Measurements from ENCODE around the gene PACC1. TPM values are rescaled to one million over a fixed set of nuclear protein-coding genes. Genes with fewer than 3 reads are reported as not detected.

PACC1 gene
- total RNA-seq, 2 donors from 2014 or later: 4.2 TPM; not detected in 1

DNA sequence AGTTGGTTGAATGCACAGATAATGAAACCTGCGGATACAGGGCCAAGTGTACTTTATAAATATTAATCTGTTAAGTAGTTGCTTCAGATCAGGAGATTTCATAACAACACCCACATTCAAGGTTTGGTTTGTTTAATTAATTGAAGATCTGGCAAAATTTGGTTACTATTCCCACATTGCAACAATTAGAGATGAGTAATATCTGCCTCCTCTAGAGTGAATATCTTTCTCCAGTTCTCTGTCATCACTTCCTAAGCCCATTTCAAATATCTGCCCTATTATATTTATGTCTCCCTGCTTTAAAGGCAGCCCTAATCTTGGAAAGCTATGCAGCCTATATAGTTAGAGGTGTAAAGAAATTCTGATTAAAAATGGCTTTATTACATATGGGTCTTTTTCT lies 68.1 kb downstream of the PACC1 start:
- H3K27me3 ChIP-seq: no peaks in the 10 kb centered on the region
- TF ChIP-seq POLR2A (IDR thresholded peaks at IDR 0.05): no peak
- TF ChIP-seq, protein P1, sequence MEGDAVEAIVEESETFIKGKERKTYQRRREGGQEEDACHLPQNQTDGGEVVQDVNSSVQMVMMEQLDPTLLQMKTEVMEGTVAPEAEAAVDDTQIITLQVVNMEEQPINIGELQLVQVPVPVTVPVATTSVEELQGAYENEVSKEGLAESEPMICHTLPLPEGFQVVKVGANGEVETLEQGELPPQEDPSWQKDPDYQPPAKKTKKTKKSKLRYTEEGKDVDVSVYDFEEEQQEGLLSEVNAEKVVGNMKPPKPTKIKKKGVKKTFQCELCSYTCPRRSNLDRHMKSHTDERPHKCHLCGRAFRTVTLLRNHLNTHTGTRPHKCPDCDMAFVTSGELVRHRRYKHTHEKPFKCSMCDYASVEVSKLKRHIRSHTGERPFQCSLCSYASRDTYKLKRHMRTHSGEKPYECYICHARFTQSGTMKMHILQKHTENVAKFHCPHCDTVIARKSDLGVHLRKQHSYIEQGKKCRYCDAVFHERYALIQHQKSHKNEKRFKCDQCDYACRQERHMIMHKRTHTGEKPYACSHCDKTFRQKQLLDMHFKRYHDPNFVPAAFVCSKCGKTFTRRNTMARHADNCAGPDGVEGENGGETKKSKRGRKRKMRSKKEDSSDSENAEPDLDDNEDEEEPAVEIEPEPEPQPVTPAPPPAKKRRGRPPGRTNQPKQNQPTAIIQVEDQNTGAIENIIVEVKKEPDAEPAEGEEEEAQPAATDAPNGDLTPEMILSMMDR (IDR thresholded peaks at IDR 0.05): no peak
- no peak for DNase-seq
- H3K27ac ChIP-seq: no peak overlapping the region
- intact Hi-C loops (cut with DNase I): no loop called here
- WGBS, 2 donors: 72 to 77% methylated on average over 1 of the region's 1 CpG
- H3K4me1 ChIP-seq: no peaks in the 10 kb centered on the region
- no peak for ATAC-seq
- no peak overlapping the region for H3K4me3 ChIP-seq
- H3K36me3 ChIP-seq (replicated peaks in 1 of 2; ENCODE audit: insufficient read depth in 1 of 2, low read depth in 2 of 2): peaks cover 0 to 14% of the 10 kb centered on the region in 2 donors
- H3K9me3 ChIP-seq: no peaks in the 10 kb centered on the region

DNA sequence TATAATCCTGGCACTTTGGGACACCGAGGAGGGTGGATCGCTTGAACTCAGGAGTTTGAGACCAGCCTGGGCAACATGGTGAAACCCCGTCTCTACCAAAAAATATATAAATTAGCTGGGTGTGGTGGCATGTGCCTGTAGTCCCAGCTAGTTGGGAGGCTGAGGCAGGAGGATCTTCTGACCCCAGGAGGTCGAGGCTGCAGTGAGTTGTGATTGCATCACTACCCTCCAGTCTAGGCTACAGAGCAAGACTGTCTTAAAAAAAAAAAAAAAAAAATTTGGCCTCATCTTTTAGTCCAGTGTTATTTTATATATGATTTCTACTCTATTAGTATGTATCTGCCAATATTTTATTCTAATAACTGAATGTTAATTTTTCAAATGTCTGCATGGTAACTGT lies 69.8 kb downstream of the PACC1 start:
- H3K27ac ChIP-seq: no peak overlapping the region
- DNase-seq (no peak), ATAC-seq (no peak)
- H3K36me3 ChIP-seq (replicated peaks in 1 of 2; ENCODE audit: insufficient read depth in 1 of 2, low read depth in 2 of 2): peaks cover 0 to 12% of the 10 kb centered on the region in 2 donors
- 94 to 97% methylated on average over 4 of the region's 4 CpGs for WGBS, 2 donors
- intact Hi-C loops (cut with DNase I): no loop called here
- no peaks in the 10 kb centered on the region for H3K4me1 ChIP-seq
- no peak overlapping the region for H3K4me3 ChIP-seq
- TF ChIP-seq POLR2A (IDR thresholded peaks at IDR 0.05): no peak
- TF ChIP-seq, protein P1 (IDR thresholded peaks at IDR 0.05): no peak
- no peaks in the 10 kb centered on the region for H3K9me3 ChIP-seq
- no peaks in the 10 kb centered on the region for H3K27me3 ChIP-seq

DNA sequence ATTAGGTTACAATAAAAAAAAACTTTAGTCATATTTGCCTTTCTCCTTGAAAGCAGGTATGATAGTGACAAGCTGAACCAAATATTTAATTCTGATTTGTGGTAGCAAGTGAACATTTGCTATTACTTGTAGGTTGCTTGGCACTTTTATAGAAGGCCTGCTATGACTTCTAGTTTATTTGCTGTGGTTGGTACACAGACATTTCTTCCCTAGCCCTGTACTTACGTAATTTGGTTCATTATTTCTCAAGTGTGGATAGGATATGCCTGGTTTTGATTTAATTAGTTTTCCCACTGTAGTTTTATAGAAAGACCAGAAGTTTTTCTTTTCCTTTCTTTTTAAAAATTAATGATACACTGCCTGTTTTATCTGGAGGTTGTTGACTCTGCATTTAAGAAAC lies 73.6 kb downstream of the PACC1 start:
- peaks cover 0 to 8% of the 10 kb centered on the region in 2 donors for H3K36me3 ChIP-seq (replicated peaks in 1 of 2; ENCODE audit: insufficient read depth in 1 of 2, low read depth in 2 of 2)
- no peaks in the 10 kb centered on the region for H3K9me3 ChIP-seq
- ATAC-seq (no peak), DNase-seq (no peak)
- intact Hi-C loops (cut with DNase I): no loop called here
- H3K4me3 ChIP-seq: no peak overlapping the region
- H3K27ac ChIP-seq: no peak overlapping the region
- H3K4me1 ChIP-seq: no peaks in the 10 kb centered on the region
- 82 to 83% methylated on average over 1 of the region's 1 CpG for WGBS, 2 donors
- H3K27me3 ChIP-seq: no peaks in the 10 kb centered on the region
- no peak for TF ChIP-seq POLR2A (IDR thresholded peaks at IDR 0.05)
- TF ChIP-seq, protein P1 (IDR thresholded peaks at IDR 0.05): no peak

DNA sequence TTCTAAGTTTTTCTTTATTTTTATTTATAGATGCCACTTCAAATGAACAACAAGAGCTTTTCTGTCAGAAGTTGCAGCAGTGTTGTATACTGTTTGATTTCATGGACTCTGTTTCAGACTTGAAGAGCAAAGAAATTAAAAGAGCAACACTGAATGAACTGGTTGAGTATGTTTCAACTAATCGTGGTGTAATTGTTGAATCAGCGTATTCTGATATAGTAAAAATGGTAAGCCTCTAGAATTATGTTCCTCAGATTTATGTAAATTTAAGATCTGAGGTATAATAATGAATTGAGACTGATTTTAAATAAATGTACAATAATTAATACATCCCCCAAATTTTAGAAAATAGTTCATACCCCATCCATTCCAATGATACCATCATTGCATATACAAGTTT lies 85.6 kb downstream of the PACC1 start:
- no peak overlapping the region for H3K4me3 ChIP-seq
- H3K36me3 ChIP-seq (replicated peaks in 1 of 2; ENCODE audit: insufficient read depth in 1 of 2, low read depth in 2 of 2): peaks cover 0 to 4% of the 10 kb centered on the region in 2 donors
- ATAC-seq: no peak
- DNase-seq: no peak
- WGBS, 2 donors: 87 to 95% methylated on average over 2 of the region's 2 CpGs
- peaks cover 10% of the 10 kb centered on the region for H3K4me1 ChIP-seq
- intact Hi-C loops (cut with DNase I): no loop called here
- no peaks in the 10 kb centered on the region for H3K9me3 ChIP-seq
- TF ChIP-seq, protein P1 (IDR thresholded peaks at IDR 0.05): no peak
- no peak for TF ChIP-seq POLR2A (IDR thresholded peaks at IDR 0.05)
- H3K27ac ChIP-seq: no peak overlapping the region
- H3K27me3 ChIP-seq: no peaks in the 10 kb centered on the region

DNA sequence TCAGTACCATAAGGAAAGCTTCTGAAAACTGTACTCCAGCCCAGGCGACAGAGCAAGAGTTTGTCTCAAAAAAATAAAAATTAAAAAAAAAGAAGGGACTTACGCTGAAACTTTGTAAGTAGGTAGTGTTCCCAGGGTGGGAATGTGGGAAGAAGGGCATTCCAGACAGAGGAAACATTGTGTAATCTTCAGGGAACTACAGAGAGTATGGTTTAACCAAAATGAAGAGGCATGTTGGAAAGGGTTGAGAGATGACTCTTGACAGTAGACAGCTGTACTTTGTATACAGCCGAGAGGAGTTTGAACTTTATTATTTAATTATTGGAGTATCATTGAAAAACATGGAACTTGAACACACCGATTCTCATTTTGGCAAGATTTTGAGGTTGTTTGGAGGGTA lies 86.4 kb downstream of the PACC1 start:
- H3K36me3 ChIP-seq (replicated peaks in 1 of 2; ENCODE audit: insufficient read depth in 1 of 2, low read depth in 2 of 2): no peaks in the 10 kb centered on the region
- no peak overlapping the region for H3K27ac ChIP-seq
- H3K27me3 ChIP-seq: no peaks in the 10 kb centered on the region
- H3K4me1 ChIP-seq: peaks cover 10% of the 10 kb centered on the region
- no peak overlapping the region for H3K4me3 ChIP-seq
- WGBS, 2 donors: 89 to 94% methylated on average over 4 of the region's 4 CpGs
- intact Hi-C loops (cut with DNase I): no loop called here
- H3K9me3 ChIP-seq: no peaks in the 10 kb centered on the region
- ATAC-seq (no peak), DNase-seq (no peak)
- no peak for TF ChIP-seq POLR2A (IDR thresholded peaks at IDR 0.05)
- TF ChIP-seq, protein P1 (IDR thresholded peaks at IDR 0.05): no peak

Measured in body of pancreas (tissue), 4 donors.